Renal cortical epithelial cell (primary cell): ENCODE results near the gene SLC2A4. TPM values are rescaled to one million over a fixed set of nuclear protein-coding genes. Genes with fewer than 3 reads are reported as not detected.
A peak's percentile ranks its signal among the peaks of the same experiment; 100 is the strongest.

ENCODE experiments used
- DNase-seq: peaks from one replicate; pipeline ENCODE4 v3.0.0-alpha.2; 2011; ENCODE audit warnings: low read depth
- total RNA-seq: library from RNA; depleted of rRNA; stranded (reverse); fragments of >200 nt; gene quantifications from 2 replicates; pipeline ENCODE4 v1.2.3, GENCODE V29; 2014

Gene SLC2A4
- total RNA-seq, 1 donor from 2014 or later: 0.30 TPM

DNA sequence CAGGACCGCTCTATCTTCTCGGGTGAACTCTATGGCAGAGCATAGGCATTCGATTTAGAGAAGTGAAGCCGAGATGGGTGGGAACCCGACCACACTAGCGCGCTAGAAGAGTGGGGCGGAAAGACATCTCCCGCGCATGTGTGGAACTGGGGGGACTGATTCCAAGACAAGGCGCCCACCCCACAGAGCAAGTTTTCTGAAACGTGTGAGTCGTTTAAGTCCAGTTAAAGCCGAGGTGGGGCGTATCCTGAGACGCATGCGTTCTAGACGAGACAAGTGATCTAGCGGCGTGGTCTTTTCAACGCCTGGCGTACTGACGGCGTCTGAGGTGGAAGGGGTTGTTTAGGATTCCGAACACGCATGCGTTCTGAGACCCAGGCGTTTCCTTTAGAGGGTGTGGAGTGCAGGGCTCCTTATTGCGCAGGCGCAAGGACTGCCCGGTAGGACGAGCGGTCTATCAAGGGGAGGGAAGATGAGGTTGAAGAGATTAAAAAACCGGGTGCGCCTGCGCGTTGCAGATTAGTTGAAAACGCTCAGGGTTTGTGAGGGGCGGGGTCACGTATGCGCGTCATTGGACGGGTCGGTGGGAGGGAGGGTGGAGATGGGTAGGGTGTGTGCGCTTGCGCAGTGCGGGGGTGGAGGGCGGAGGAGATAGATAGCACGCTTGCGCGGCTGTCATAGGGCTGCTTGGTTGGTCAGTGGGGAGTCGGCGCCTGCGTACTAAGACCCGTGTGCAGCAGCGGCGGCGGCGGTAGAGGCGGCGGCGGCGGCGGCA lies 25.6 kb downstream of the SLC2A4 start, which contains the start of gene EIF5A:
Gene EIF5A, plus strand, starts transcription at position 718 of the 775 bp plus-strand sequence. CDS start 2,008 bp downstream, outside the sequence.
- peak; percentile 100 for DNase-seq

DNA sequence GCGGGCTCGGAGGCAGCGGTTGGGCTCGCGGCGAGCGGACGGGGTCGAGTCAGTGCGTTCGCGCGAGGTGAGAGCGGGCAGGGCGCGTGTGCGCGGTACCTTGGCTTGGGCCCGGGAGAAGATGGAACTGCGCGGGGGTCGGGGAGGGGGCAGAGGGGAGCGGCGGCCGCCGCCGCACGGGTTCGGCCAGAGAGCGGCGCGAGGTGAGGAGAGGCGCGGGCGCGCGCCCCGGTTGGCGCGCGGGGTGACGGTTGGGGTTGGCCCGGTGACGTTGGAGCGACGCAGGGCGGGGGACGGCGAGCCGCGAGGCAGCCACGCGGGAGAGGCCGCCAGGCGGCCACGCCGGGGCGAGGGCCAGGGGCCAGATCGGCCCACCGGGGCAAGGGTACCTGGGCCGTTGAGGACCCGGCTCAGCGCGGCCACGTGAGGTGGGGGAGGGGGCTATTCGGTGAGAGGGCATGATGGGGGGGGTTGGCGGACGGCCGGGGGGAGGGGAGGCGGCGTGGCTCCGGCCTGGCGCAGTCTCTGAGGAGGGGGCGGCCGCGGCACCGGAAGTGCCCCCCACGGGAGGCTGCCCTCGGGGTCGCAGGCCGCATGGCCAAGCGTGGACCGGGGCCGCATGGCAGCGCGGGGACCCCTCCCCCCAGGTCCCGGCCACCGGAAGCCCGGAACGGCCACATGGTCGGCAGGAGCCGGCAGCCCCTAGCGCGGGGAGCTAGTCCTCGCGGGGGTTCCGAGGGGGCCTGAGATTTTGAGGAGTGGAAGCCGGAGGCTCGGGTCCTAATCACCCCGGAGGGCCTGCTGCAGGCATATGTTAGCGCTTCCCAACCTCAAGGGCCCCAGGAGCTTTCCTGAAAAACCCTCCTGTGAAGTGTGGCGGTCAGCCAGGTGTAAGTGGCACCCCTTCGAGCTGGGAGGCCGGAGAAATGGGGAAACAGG lies 26.4 kb downstream of the SLC2A4 start:
- DNase-seq: no peak

DNA sequence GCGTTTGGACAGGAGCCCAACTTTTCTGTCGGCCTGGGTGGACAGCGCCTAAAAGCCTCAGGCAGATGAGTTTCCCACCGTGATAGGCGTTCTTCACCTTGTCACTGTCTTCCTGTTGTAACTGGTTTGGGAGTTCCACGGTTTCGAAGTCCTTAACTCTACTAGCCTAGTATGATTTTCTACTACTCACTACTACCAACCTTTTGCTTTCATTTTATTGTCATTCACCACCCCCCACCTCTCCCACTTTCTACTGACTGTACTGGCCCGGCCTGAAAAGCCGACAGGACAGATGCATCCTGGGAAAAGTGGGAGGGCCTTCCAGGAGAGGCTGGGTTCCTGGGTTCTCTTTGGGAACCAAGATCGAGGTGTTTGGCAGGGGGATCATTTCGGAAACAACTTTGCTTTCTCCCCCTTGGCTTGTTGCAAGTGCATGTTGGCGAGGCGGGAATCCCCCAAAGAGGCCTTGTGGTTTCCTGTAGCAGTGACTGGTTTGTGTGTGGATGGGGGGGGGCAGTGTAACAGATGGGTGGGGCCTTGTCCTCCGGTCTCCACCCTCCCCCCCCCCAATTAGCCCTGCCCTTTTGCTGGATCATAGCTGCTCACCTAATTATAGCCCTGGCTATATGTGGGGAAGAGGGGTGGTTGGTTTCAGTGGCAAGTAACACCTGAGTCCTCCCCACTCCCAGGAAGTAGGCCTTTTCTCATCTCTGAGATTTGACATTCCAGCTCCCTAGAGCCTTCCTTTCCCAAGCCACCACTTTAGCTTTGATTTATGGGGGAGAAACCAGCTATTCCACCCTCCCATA lies 27.3 kb downstream of the SLC2A4 start:
- DNase-seq: peak; percentile 72

DNA sequence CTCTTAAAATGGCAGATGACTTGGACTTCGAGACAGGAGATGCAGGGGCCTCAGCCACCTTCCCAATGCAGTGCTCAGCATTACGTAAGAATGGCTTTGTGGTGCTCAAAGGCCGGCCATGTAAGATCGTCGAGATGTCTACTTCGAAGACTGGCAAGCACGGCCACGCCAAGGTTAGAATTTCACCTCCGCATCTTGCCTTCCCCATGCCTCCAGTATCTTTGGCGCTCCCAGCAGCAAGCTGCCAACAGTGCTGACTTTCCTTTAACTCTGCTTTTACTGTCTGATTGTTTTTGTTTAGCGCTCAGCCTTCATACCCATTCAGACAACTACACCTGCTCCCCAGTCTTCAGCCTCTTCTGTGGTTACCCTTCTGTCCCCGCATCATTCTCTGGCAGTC lies 28.1 kb downstream of the SLC2A4 start:
- DNase-seq: no peak

DNA sequence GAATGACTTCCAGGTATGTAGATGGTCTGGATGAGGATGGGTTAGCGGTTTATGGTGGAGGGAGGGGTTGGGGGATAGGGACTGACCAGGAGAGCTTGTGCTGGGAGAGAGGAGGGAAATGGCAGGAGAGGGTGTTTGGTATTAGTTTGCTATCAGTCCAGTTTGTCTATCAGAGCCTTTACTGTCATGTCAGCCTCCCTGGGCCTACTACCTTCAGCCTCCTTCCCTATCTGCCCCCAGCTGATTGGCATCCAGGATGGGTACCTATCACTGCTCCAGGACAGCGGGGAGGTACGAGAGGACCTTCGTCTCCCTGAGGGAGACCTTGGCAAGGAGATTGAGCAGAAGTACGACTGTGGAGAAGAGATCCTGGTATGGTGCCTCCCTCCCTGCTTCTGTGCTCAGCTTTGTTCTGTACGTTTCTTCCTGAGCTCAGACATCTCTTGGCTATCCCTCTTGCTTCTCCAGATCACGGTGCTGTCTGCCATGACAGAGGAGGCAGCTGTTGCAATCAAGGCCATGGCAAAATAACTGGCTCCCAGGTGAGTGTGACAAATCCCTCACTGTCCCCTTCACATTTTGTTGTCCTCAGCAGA lies 29.7 kb downstream of the SLC2A4 start:
- no peak for DNase-seq

DNA sequence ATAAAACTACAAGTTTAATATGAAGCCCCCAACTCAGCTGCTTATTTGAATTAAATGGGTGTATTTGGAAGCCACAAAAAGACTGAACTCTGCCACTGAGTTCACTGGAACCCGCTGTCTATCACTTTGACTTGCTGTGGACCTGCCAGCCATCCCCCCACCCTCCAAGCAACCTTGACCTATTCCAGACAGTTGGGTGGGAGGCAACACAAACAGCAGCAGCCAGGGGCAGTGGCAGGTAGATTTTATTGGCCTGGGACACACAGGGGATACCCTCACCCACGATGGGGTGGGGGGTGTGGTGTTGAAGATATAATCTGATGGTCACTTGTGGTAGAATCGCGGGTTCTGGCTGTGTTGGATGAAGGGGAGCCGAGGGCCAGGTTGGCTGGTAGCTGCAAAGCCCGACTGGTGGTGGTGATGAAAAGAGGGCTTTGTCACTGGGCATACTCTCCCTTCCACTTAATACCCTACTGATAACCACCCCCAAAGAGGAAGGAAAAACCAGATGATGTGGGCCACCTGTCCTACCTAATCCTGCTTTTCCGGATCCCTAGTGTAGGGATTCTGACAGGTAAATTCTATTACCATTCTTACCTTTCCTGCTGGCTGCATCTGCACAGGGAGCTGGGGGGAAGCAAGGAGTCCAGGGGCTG lies 31.0 kb downstream of the SLC2A4 start:
- no peak for DNase-seq

DNA sequence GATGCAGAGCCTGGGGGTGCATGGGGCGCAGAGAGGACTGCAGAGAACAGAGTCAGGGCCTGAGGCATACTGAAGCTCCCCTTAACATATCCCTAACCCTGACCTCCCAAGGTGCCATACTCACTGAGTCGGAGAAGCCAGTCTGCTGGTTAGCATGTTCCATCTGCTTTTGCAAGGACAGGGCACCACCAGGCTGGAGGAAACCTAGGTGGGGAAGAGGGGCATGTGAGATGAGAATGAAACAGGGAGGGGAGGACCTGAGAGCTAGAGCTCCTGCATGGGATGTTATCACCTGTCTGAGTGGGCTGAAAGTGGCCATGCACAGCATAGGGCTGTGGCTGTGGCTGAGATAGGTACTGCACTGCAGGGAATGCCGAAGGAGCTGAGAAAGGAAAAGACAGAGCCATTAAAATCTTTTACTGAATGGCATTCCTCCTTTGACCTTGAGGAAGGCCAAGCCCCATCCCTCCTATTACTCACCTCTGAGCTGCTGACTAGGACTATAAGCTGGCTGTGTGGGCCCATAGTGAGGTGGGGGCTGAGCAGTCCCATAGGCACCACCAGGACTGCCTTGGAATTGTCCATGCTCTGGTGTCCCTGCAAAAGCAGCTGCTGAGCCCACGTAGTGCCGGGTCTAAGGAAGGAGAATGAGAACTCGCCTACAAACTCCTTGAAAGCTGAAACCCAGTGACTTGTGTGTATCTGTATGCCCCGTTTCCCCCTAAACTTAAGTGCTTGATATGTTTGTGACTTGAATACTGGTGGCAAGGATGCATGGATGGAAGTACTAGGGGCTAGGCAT lies 31.8 kb downstream of the SLC2A4 start:
- no peak for DNase-seq

DNA sequence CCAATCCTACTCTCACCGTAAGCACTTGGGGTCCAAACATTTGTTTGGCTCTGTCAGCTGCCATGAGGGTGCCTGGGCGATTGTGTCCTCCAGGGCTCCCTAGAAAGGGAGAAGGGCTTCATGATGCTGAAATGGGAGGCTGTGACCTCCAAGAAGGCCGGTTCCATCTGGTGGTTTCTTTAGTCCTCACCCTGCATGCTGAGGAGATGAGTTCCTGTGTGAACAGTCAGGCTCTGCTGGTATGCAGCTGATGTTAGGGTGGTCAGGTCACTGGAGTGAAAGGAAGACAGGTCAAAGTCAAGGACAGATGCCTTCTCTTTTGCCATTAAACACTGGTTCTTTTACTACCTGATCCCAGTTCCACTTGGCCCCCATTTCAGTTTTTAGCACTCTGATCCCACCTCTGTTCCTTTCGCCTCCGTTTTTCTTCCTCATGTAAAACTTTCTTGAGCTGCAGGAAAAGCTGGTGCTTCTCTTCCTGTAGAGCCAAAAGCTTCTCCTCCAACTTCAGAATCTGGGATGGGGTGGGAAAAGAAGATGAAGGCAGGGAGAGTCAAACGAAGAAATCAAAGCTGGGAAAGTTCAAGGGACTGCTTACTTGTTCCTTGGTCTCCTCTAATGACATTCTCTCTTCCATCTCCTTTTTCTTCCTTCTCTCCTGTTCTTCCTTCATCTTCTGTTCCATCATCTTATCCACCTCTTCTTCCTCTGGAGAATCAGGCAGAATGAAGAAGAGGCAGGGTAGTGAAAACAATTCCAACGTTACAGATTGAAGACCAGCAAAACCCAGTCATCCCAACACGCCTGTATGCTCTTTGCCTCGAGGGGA lies 32.6 kb downstream of the SLC2A4 start:
- no peak for DNase-seq

DNA sequence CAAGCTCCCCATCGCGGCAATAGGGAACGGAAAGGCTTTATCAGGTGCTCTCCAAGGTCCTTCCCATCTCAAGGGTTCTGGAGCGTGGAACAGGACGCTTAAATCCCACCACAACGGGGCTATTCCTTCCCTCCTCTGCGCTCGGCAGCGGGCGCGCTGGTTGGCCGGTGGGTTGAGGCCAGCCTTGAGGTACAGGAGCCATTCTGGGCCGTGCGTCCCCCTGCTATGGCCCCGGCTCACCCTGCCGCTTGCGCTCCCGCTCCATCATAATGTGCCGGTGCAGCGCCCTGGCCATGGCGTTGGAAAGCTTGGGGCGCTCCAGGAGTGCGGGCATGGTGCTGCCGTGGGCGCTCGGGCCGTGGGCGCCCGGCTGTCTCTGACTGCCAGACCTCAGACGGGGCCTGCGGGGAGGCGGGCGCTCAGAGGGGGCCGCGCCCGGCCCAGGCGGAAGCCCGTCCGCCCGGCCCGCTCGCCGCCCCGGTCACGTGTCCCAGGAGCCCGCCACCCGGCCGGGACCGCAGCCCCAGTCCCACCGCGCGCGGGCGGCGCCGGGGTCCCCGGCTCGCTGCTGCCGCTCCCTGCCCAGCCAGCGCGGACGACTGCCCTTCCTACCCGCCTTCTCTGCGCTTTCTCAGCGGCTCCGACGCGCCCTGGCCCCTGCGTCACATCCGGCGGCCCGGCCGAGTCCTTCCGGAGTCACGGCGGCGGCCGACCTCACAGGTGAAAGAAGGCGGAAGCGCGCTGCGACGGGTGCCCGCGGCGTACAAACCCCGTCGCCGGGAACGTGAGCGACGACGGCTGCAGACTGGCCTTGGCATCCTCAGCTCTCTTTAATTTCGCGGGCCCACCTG lies 33.4 kb downstream of the SLC2A4 start, which contains the start of gene GPS2:
Gene GPS2, minus strand, starts transcription at position 642 of the 851 bp plus-strand sequence. Its CDS starts 308 bp downstream, at position 334.
- DNase-seq: peak; percentile 51

DNA sequence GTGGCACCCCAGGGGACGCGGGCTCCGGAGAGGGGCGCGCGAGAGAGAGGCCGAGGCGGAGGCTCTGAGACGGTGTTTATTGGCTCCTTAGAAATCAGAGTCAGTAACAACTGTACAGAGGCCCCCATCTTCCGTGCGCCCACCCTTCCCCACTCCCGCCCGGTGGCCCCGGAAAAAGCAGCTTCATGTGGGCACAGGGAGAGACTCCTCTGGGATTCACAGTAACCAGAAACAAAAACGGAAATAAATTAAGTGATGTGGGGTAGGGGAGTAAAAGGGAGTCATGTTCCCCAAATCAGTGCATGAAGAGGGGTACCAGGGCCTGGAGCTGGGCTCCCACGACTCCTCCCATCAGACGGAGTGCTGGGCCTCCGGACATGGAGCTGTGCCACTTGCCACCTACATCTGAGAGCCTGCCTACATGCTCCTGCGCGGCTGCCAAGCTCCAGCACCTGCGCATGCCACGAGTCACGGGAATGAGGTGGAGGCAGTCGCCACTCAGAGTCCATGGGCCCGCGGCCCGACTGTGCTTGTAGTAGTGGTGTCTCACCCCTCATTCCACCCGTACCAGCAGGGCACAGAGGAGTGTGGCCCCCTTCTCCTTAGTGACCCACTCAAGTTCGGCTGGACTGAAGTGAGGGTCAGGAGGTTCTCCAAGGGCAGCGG lies 34.2 kb downstream of the SLC2A4 start:
- DNase-seq: no peak

DNA sequence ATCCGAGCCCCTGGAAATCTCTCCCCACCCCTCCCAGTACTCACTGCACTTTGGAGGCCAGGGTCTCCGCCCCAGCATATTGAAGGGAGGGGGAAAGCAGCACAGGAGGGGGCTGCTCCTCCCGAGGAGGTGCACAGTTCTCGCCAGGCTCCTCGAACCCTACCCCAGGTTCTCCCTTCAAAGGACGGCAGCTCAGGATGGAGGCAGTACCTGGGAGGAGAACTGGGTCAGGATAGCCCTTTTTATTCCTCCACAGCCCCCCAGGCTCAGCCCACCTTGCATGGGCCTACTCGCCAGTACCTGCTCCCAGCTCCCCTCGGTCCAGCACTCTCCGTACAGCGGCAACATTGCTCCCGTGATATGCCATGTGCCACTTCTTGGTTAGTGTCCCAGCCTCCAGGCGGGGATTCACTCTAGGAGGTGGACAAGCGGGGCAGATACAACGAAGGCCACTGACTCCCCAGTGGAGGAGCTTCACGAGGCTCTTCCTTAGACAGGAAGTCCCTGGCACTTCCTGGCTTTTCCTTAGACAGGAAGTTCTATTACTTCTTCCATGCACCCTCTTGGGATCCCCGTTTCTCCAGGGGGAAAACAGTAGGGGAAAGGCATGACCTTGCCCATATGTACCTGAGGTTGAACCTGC lies 35.8 kb downstream of the SLC2A4 start:
- DNase-seq: no peak

DNA sequence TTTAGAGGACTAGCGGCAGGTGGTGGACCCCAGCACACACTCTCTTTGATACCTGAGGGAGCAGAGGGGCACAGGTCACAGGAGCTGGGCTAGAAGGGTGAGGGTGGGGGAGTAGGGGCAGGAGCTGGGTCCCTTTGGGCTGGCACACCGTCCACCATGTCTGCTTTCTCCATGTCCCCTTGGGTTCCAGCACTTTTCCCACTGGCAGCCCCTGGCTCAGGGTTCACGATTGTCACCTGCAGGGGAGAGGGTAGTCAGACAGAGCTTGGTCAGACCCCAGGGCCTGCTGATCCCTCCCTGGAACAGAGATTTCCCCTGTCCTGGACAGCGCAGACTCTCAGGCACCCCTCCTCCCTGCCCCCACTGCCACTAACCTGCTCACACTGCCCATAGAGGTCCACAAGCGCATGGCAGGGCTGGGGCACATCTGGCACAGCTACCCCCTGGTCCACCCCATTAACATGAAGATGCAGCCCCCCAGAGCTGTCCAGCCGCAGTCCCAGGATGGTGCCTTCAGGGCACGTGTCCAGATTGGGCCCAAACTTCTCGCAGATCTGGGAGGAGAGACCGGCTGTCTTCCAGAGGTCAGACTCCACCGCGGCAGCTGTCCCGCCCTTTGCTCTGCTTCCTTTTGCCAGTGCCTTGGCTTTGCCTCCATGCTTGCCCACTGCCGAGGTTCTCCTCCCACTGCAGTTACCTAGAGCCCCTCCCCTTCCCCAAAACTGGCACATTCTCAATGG lies 36.8 kb downstream of the SLC2A4 start:
- DNase-seq: no peak

DNA sequence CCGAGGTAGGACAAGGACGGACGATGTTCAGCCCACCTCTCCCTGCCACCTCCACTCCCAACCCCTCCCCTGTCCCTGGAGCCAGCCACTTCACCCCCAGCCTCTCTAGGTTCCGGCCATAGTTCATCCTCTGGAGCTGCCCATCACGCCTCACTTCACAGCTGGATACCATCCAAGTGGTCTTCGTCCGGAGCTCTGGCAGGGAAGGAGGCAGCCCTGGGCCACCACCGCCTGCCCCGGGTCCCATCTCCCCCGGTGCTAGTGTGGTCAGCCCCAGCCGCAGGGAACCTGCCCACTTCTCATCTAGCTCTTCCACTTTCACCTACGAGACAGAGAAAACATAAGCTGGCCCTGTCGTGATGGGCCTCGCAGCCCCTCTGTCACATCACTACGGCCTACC lies 39.9 kb downstream of the SLC2A4 start:
- no peak for DNase-seq

DNA sequence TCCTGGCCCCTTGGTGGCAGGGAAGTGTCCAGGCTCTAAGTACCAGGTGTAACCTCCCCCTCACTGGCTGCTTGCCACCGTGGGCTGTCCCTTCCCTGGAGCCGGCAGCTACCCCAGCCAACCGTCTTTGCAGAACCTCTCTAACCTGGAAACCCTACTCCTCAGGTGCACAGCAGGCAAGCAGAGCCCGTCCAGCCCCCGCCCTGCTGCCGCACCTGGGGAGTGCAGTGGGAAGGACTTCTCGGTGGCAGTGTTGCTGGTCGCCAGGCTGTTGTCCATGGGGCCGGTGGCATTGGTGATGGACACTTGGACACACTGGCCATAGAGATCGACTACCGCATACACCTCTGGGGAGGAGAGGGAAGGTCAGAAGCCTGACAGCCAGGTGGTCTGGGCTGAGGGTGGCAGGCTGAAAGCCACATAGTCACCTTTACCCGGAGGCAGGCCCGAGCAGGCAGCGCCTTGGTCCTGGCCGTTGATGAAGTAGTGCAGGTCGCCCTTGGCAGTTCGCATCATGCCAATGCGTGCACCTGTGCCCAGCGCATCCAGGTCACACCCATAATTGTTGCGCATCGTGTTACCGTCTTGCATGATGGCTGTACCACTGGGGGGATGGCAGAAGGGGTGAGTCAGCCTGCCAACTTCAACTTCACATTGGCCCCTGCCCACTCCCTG lies 41.1 kb downstream of the SLC2A4 start:
- DNase-seq: no peak

DNA sequence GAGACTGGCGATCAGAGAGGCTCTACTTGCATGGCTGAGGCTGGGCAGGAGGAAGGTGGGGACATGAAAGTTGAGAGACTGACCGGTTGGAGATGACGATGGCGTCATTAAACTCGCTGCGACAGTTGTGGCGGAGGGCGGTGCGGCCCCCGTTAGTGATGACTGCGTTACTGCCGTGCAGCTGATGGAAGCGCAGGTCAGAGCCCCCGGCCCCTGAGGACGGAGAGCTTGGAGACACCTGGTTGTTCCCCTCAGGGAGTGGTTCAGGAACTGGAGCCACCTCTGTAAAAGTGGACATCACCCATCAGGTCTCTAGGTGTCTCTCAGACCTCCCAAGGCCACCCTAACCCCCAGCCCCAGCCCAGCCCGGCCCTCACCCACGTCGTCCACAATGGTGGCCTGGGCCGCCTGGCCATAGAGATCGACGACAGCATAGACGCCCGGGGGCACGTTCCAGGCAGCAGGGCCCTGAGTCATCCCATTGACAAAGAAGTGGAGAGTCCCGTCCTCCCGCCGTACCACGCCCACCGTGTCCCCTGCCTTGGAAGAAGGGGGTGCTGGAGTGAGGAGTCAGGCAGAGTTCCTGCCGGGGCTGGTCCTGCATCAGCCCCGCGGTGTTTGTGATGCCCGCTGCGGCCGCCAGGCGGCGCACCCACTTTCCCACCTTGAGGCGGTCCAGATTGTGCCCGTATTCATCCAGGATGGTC lies 42.4 kb downstream of the SLC2A4 start:
- DNase-seq: no peak
